Type B pancreatic cell (in vitro differentiated cells): ENCODE measurements around the gene TMEM106B. TPM values are rescaled to one million over a fixed set of nuclear protein-coding genes. Genes with fewer than 3 reads are reported as not detected.

Experiments
- DNase-seq: peaks from one replicate; pipeline ENCODE4 v3.0.0; 2021; ENCODE audit warnings: mixed read lengths; ENCODE audit not compliant: unreplicated experiment; ENCODE audit errors: extremely low spot score
- H3K27ac Mint-ChIP-seq: 2 replicates; pipeline ENCODE4 v1.8.0; 2021; ENCODE audit warnings: mild to moderate bottlenecking, mixed read lengths
- H3K27me3 Mint-ChIP-seq: 2 replicates; pipeline ENCODE4 v1.8.0; 2021; ENCODE audit warnings: mixed read lengths
- H3K36me3 Mint-ChIP-seq: 2 replicates; pipeline ENCODE4 v1.8.0; 2021; ENCODE audit warnings: mixed read lengths
- H3K4me1 Mint-ChIP-seq: one replicate; pipeline ENCODE4 v1.8.0; 2021; ENCODE audit warnings: mixed read lengths; ENCODE audit not compliant: unreplicated experiment
- H3K4me3 Mint-ChIP-seq: 2 replicates; pipeline ENCODE4 v1.8.0; 2021; ENCODE audit warnings: mild to moderate bottlenecking, mixed read lengths
- H3K9me3 Mint-ChIP-seq: 2 replicates; pipeline ENCODE4 v1.8.0; 2021; ENCODE audit warnings: mixed read lengths
- total RNA-seq: library from RNA; stranded (reverse); gene quantifications from 2 replicates; pipeline ENCODE4 v1.2.1, GENCODE V29; 2021; ENCODE audit warnings: low replicate concordance
- TF ChIP-seq, protein P1 (sequence below): fragments of 200-600 bp; sonication (generic); conservative IDR thresholded peaks from 2 replicates; pipeline ENCODE4 v1.5.0; 2021; ENCODE audit warnings: antibody characterized with exemption, mild to moderate bottlenecking

The TMEM106B gene
- total RNA-seq, 1 donor from 2014 or later, result 49.3 TPM

DNA sequence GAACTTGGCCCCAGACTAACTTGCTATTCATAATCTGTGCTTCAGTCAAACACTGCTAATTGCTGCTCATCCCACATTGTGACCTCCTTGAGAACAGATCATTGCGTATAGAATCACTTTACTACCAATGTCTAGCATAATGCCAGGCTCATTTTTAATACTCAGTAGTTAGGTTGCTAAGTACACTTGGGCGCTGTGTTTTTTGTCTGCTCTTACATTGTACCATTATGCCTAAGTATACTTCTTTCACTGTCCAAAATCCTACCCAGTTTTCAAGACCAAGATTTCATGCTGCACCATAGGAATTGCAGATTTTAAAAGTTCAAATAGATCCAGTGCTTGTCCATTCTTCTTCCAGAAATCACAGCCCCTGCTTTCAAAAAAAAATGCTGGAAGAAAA lies 32.8 kb upstream of the TMEM106B start:
- no peak for DNase-seq
- Mint-ChIP-seq H3K9me3 (no peaks in the 10 kb centered on the region), H3K4me3 (no peak overlapping the region), H3K27me3 (peaks cover 2% of the 10 kb centered on the region), H3K36me3 (no peaks in the 10 kb centered on the region), H3K27ac (no peak overlapping the region), H3K4me1 (no peaks in the 10 kb centered on the region)
- TF ChIP-seq, protein P1, sequence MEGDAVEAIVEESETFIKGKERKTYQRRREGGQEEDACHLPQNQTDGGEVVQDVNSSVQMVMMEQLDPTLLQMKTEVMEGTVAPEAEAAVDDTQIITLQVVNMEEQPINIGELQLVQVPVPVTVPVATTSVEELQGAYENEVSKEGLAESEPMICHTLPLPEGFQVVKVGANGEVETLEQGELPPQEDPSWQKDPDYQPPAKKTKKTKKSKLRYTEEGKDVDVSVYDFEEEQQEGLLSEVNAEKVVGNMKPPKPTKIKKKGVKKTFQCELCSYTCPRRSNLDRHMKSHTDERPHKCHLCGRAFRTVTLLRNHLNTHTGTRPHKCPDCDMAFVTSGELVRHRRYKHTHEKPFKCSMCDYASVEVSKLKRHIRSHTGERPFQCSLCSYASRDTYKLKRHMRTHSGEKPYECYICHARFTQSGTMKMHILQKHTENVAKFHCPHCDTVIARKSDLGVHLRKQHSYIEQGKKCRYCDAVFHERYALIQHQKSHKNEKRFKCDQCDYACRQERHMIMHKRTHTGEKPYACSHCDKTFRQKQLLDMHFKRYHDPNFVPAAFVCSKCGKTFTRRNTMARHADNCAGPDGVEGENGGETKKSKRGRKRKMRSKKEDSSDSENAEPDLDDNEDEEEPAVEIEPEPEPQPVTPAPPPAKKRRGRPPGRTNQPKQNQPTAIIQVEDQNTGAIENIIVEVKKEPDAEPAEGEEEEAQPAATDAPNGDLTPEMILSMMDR, result no peak

DNA sequence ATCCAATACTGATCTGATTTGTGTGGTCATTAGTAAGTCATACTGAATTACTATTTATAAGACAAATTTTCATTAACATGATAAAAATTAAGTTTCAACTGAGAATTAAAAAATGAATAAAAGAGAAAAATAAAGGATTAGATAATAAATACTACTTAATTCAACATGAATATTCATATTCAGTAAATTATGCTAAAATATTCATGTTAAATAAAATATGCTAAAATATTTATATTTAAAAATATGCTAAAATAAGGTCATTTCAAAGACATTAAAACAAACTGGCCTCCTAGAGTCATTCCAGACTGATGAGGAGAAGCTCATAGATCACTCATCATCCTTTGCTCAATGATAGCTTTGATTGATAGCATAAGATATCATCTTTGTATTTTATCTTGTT lies 16.7 kb upstream of the TMEM106B start:
- DNase-seq, result no peak
- H3K27me3 Mint-ChIP-seq, result no peaks in the 10 kb centered on the region
- TF ChIP-seq, protein P1, result no peak
- H3K27ac Mint-ChIP-seq, result no peak overlapping the region
- H3K4me1 Mint-ChIP-seq, result no peaks in the 10 kb centered on the region
- no peaks in the 10 kb centered on the region for H3K9me3 Mint-ChIP-seq
- H3K4me3 Mint-ChIP-seq, result no peak overlapping the region
- no peaks in the 10 kb centered on the region for H3K36me3 Mint-ChIP-seq

DNA sequence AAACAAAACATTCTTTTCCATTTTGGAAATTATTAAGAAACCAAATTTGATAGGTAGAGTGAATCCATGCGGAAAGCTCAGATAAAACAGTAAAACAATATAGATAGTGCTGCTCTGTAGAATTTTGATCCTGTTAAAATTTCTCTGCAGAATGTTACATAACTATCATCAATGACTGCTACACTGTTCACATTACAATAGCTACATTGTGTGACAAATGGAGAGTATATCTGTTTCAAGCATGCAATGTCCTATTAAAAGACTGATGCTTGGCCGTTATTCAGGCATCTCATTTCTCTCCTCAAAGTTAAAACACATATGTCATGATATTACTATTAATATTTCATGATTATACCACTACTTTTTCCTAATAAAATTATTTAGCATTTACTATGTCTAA lies 14.7 kb upstream of the TMEM106B start:
- no peak for DNase-seq
- H3K4me1 Mint-ChIP-seq, result no peaks in the 10 kb centered on the region
- no peaks in the 10 kb centered on the region for H3K36me3 Mint-ChIP-seq
- TF ChIP-seq, protein P1, result no peak
- no peaks in the 10 kb centered on the region for H3K27me3 Mint-ChIP-seq
- H3K9me3 Mint-ChIP-seq, result no peaks in the 10 kb centered on the region
- H3K27ac Mint-ChIP-seq, result no peak overlapping the region
- H3K4me3 Mint-ChIP-seq, result no peak overlapping the region

DNA sequence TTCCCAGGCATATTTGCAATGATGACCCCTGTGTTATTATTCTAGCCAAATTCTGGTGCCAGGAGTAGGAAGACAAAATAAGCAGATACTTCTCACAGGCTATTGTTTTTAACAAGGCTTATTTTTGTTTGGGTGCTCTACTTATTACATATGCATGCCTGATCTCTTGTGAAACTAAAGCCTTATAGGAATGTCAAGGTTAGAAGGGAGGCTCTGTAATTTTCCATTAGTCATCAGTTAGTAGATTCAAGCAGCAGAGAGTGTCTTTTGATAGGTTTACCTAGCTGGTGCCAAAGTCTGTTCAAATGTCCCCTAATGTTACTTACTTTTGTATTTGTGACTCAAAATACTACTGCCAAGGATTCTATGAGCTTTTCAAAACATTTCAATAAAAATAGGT lies 11.7 kb upstream of the TMEM106B start:
- no peak for DNase-seq
- Mint-ChIP-seq H3K4me1 (no peaks in the 10 kb centered on the region), H3K4me3 (no peak overlapping the region), H3K36me3 (no peaks in the 10 kb centered on the region), H3K9me3 (no peaks in the 10 kb centered on the region), H3K27me3 (no peaks in the 10 kb centered on the region), H3K27ac (no peak overlapping the region)
- TF ChIP-seq, protein P1, result no peak

DNA sequence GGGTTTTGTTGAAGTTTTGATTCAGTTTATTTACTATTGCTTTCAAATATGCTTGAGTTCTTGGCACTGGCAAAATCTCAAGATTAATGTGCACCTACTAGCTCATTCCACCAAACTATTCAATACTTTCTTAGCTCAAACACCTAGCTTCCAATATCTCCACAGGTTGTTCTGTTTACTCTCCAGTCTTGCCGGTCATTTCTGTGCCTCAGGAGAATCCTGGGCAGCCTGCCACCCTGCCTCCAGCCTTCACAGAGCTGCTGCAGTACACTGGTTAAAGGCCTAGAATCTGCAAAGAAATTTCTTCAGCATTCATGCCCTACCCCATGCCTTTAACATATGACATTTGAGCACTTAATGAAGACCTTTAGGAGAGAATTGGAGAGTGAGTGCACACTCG lies 4.0 kb upstream of the TMEM106B start:
- H3K27me3 Mint-ChIP-seq, result peaks cover 20% of the 10 kb centered on the region
- no peaks in the 10 kb centered on the region for H3K9me3 Mint-ChIP-seq
- no peak overlapping the region for H3K4me3 Mint-ChIP-seq
- peaks cover 2% of the 10 kb centered on the region for H3K4me1 Mint-ChIP-seq
- DNase-seq, result no peak
- H3K36me3 Mint-ChIP-seq, result no peaks in the 10 kb centered on the region
- no peak overlapping the region for H3K27ac Mint-ChIP-seq
- TF ChIP-seq, protein P1, result no peak

DNA sequence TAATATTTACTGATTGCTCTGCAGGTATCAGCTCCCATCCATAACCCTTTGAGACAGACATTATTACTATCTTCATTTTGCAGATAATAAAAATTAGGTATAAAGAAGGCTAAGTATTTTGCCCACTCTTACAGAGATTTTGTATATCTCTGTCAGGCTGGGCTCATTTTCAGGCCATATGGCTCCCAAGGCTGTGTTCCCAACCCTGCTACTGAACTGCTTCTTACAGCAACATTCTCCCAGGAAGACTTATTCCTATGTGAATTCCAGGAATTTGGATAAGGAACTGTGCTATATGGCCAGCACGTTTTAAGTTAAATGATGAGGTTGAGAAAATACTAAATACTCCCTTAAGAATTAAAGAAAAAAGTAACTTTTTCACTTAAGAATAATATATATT lies 1.9 kb upstream of the TMEM106B start:
- peaks cover 2% of the 10 kb centered on the region for H3K36me3 Mint-ChIP-seq
- H3K4me1 Mint-ChIP-seq, result peaks cover 11% of the 10 kb centered on the region
- peaks cover 20% of the 10 kb centered on the region for H3K27me3 Mint-ChIP-seq
- H3K9me3 Mint-ChIP-seq, result no peaks in the 10 kb centered on the region
- no peak overlapping the region for H3K4me3 Mint-ChIP-seq
- no peak overlapping the region for H3K27ac Mint-ChIP-seq
- TF ChIP-seq, protein P1, result no peak
- DNase-seq, result no peak
